Transverse colon (tissue), 3 donors: Measurements from ENCODE around the gene PNLIPRP1.

ENCODE experiments used
- EP300 ChIP-seq: sonication (generic); formaldehyde crosslinking; IDR thresholded peaks from one replicate; pipeline ENCODE4 v1.6.1; 2017; ENCODE audit warnings: antibody characterized with exemption, low read depth
- POLR2A ChIP-seq: fragments of 450-650 bp; IDR thresholded peaks from one replicate; pipeline ENCODE4 v1.6.1; 2016; ENCODE audit warnings: antibody characterized with exemption, mild to moderate bottlenecking, moderate library complexity
- POLR2AphosphoS5 ChIP-seq, 3 donors: sonication (generic); formaldehyde crosslinking; IDR thresholded peaks; one replicate each; pipeline ENCODE4 v1.6.1; 2016; ENCODE audit warnings: antibody characterized with exemption in 3 of 3

DNA sequence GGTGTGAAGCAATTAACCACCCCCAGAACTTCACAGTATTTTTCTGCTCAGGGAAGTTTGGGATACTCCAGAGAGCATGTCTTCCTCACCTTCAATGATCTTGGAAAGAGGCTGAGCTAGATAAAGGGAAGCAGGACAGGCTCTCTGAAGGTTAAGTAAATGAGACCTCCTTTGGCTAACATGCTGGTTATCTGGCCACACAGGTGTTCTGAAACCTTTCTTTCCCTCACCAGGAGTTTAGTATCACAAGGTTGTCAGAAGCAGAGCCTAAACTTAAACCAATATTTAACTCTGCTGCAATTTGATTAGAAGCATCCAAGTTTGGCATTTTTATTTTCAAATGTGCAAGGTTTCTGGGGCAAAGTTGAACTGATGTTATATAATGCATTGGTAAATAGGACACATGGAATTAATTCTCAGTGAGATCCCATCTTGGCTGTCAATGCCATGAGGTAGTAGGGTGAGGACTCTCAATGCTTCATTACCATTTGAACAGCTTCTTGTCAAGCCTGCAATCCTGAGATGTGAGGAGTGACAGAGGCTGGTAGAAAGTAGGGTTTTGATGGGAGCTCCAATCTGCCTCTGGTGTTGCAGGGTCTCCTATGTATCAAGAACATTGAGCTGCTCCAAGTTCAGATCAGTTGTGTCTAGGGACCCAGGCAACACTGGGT is 48.6 kb upstream of the PNLIPRP1 start:
- TF ChIP-seq EP300 (no peak), POLR2AphosphoS5 (IDR thresholded peaks at IDR 0.05) (no peak), POLR2A (no peak)
